GM18907 (cell line): ENCODE measurements around the gene COX19.
A peak's percentile ranks its signal among the peaks of the same experiment; 100 is the strongest.
"Not testable (repeated sequence)": the region's sequence is repeated elsewhere in the genome, so short reads cannot be mapped to it uniquely, and the experiment has no call there.

ENCODE experiments used
- ATAC-seq: cut with Tn5 transposase; IDR thresholded peaks from one replicate; pipeline ENCODE4 v1.9.1; 2021; ENCODE audit warnings: mild to moderate bottlenecking, moderate library complexity; ENCODE audit not compliant: unreplicated experiment

Gene COX19

GRCh38 chr7:963236-964078 is 11.9 kb downstream of the COX19 start:
- no peak for ATAC-seq

DNA sequence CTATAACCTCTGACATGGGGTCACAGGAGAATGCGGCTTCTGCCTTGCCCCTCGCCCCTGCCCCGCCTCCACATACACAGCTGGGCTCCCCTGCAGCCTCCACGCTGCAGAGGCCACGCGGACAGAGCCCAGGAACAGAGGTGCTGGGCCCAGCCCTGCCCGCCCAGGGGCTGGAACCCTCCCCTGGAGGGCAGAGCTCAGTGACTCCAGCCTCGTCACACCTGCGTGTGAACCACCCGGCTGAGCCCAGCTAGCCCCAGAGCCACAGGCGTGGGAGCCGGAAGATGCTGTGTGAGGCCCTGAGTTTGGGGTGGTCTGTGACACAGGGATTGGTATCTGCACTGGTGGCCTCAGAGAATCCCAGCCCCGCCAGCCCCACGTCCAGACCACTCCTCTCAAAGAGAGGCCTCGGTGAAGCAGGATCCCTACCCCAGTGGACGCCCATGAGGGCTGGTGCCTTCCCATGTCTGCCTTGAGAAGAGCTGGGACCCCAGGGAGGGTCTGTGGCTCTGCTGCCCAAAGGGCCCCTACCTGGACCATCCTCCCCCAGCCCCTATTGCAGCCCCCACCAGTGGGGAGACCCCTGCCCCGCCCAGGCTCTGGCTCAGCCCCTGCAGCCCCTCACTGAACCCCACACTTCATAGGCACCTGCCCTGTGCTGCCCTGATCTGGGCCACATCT is 12.8 kb downstream of the COX19 start:
- ATAC-seq: no peak

- no peak for ATAC-seq
These were observed 13.6 kb downstream of the COX19 start for GRCh38 chr7:961546-962400.

GRCh38 chr7:960972-961371 is 14.4 kb downstream of the COX19 start:
- ATAC-seq: not testable (repeated sequence)

DNA sequence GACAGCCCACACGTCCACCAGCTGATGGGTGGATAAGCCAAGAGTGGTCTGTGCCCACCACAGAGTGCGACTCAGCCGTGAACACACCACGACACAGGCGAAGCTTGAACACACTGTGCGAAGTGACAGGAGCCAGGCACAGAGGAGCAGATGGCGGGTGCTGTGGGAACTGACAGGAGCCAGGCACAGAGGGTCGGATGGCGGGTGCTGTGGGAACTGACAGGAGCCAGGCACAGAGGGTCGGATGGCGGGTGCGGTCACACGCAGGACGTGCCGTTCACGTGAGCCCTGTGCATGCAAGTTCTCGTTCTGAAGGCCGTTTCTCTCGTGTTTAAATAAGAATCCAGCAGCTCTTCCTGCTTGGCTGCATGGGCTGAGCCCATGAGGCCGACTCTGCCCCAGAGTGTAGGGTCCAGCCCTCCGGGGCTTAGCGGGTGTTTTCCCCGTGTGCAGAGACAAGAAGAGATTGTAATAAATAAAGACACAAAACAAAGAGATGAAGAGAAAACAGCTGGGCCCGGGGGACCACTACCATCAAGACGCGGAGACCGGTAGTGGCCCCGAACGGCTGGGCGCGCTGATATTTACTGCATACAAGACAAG is 15.0 kb downstream of the COX19 start:
- ATAC-seq: no peak

- ATAC-seq: not testable (repeated sequence)
These were observed 15.6 kb downstream of the COX19 start for GRCh38 chr7:959740-960139.

DNA sequence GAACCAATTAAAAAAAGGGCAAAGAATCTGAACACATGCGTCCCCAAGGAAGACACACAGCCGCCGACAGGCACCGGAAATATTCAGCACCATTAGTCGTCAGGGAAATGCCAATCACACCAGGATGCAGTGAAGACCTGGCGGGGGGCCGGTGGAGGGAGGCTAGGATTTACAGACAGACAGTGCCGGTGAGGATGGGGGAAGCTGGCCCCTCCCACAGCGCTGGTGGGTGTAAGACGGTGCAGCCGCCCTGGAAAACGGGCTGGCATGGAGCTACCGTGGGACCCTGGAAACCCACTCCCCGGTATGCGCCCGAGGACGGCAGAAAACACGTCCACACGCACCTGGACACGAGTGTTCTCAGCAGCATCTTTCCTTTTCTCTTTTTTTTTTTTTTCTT is 16.1 kb downstream of the COX19 start:
- no peak for ATAC-seq

GRCh38 chr7:958221-959200 is 16.8 kb downstream of the COX19 start:
- ATAC-seq: no peak

- ATAC-seq: no peak
These were observed 17.7 kb downstream of the COX19 start for GRCh38 chr7:957418-958220.

DNA sequence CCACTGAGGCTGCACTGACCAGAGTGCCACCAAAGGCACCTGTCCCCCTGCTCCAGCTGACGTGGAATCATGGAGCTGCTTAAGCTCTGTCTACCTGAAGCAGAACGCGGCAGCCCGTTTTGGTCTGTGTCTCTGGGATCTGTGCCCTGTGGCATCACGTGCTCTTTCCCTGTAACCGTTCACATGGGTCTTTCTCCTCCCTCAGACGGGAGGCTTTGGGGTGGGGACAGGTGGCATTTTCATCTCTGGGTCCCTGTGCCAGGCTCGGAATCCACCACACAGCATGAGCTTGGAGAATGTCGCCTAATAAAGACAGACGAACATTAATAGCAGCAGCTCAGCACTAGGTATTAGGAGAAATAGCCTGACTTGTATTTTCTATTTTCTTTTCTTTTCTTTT is 19.3 kb downstream of the COX19 start:
- no peak for ATAC-seq

- ATAC-seq: peak; percentile 41
These were observed 20.8 kb downstream of the COX19 start, which contains the start of gene ADAP1 for GRCh38 chr7:954330-955238. Gene ADAP1 (minus strand): TSS chr7:954680. CDS start chr7:954477, 203 bp downstream.

DNA sequence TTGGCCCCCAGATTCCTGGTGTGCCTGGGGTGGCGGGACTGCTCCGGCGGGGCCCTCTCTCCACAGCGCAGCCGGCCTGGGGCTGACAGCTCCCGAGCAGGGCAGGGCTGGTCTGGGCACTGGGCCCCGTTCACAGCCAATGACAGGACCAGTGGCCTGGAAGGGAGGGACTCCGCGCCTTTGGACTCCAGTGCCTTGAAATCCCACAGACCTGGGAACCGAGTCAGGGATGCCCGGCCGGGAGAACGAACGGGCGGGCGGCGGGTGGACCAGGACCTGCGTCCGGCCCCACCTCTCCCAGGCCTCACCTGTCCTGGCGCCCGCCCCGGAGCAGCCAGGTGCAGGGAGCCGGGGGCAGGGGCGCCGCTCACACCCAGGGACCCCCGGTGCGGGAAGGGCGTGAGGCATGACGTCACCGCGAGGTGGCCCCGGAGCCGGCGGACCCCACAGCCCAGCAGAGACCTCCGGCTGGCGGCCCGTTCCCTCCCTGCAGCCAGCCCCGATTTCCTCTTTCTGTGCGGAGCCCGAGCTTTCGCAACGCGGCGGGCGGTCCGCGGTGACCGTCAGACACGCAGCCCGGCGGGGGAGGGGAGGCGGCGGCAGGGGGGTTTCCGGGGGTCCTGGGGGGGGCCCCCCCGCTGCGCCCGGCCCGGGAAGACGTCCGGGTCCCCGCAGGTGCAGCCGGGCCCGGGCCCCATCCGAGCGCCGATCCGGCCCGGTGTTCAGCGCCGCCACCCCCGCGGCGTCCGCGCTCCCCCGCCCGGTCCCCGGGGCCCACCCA is 21.6 kb downstream of the COX19 start:
- ATAC-seq: peak; percentile 16

DNA sequence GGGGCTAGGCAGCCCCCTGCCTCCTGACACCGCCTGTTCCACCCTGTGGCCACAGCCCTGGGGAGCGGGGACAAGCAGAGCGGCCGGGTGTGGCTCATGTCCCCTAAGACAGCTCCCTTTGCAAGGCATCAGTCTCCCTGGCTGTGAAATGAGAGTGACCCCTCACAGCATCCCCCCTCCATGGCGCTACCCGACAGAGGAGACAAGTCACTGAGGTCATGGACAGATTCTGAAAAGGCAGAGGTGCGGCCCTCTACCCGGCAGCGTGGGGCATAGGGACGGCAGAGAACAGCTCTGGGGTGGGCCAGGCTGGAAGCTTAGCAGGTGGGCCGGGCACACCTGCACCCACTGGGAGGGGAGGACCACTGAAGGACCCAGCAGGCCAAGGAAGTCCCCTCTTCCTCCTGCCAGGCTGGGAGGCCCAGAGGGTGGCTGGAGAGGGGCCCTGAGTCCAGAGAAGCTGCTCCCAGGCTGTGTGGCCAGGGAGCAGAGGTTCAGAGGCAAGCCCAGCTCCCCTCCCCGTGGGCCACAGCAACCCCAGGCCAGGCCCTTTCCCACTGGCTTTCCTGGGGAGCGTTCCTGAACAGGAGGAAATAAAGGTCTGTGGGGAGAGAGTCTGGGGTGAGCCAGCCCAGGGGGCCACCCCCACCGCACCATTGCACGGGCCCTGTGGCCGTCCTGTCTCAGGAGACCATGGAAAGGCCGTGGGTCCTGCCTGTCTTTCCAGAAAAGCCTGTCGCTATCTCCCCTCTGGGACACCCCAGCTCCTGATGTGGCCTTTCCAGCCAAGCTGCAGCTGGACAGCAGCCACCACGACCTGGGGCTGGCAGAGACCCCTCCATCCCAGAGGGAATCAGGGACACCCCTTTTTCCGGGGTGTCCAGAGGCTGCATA is 22.6 kb downstream of the COX19 start:
- no peak for ATAC-seq

DNA sequence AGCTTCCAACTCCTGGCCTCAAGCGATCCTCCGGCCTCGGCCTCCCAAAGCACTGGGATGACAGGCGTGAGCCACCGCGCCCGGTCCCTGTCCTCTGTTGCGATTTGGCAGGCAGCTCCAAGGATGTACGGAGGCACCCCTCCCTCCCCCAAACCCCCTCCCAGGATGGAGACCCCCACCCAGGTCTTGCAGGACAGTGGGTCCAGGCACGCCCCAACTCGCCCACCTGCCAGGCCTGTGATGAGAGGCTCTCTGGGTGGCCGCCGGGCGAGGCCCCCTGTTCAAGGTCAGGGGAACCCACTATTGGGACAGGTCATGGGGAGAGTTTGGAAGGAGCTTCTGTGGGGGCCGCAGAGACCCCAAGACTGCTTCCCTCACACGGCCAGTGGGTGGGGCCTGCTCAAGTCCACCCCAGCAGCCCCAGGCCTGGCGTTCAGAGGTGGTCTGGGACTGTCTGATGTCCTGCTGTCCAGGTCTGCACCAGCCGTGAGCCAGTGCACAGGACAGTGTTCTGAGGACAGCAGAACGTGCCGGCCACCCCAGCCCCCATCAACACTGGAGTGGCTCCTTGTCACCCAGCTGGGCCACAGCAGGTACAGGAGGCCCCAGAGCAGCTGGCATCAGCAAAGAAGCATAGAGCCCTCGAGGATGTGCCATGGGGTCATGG is 23.3 kb downstream of the COX19 start:
- ATAC-seq: no peak
